Activated CD8-positive, alpha-beta memory T cell treated with anti-CD3 and anti-CD28 coated beads for 48 hours (primary cell): ENCODE data around the gene BLMH.

Experiments
- DNase-seq, 3 experiments: peaks; one replicate each; pipeline ENCODE4 v3.0.0-alpha.2; 2020; ENCODE audit warnings: low read depth in 2 of 3, low spot score in 2 of 3

The BLMH gene

DNA sequence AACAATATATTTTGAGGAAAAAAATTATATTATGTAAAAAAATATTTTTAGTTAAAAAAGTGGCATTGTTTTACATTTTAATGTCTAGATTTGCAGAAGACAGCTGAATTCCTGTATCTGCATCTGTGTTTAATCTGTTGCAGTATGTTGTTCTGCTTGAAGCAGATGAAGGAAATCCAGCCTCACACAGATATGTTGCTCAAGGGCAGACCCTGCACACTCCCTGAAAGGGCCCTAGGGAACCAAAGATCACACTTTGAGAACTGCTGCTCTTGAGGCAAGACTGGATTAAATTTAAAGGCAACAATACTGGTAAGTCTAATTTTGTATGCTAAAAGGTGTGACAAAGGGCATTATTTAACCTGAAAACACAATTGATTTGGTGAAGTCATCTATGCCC, 39.8 kb downstream of the BLMH start:
- no peak for DNase-seq

DNA sequence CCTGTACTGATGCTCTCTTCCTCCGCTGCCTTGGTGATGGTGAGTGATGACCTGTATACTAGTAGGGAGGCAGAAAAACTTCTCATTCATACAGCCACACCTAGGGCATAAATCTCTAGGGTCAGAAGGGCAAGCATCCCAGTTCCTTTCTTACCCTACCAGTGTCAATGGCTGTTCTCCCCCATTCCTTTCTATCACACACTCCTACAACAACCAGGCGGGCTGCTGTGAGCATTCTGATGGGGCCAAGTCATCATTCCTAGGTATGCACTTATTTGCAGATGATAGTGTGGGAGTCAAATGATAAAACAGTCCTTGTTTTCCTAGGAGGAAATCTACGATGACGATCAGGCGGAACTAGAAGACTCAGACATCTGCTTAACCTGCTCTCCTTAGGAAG, 42.3 kb downstream of the BLMH start:
- no peak for DNase-seq

DNA sequence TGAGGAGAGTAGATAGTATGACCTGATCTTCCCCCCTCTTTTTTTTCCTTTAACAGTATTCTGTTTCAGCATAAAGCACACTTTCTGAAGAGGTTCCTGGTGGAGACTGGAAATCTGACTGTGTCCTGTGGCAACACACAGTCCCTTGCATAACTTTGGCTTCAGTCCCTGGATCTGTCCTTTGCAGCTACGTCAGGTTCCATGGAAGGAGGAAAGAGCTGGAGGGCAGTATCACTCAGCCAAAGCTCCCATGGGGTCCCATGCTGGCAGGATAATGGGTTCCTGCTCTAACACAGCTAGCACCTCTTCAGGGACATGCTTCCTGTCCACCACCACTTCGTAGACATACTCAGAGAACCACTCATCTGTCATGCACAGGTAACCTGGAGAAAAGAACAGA, 43.0 kb downstream of the BLMH start:
- DNase-seq: no peak

DNA sequence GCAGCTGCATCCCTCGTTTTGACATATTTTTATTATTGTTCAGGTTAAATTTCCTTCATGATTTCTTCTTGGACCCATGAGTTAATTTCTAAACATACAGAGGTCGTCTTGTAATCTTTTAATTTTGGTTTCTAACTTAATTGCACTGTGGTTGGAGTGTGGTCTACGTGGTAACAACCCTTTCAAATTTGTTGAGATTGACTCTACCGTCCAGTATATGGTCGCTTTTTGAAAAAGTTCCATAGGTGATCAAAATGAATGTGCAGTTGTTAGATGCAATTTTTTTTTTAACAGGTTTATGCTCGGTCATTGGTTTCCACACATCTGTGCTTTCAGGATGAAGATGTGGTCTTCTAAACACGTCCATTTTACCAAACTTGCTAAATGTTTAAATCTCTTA, 45.3 kb downstream of the BLMH start:
- no peak for DNase-seq

DNA sequence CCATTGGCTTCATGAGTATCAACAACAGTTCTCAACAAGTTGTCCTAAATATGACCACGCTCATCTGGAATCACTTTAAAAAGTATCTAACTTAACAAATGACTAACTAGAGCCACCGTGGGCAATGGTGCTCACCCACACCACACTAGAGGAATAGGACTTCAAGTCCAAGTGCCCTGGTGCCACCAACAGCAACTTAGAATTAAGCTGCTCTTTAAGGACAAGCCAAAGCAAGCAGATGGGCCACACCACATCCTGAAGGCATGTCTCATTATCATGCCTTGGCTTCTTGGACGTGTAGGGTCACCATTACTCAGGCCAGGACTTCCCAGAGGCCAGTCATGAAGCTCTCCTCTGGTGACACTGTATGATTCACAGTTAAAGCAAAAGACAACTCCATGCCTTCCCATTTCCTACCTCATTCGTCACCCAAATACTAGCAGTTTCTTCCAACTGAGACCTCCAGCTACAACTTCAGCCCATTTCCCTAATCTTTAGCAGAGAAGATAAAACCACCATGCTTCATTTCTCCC, 46.8 kb downstream of the BLMH start:
- DNase-seq: no peak

DNA sequence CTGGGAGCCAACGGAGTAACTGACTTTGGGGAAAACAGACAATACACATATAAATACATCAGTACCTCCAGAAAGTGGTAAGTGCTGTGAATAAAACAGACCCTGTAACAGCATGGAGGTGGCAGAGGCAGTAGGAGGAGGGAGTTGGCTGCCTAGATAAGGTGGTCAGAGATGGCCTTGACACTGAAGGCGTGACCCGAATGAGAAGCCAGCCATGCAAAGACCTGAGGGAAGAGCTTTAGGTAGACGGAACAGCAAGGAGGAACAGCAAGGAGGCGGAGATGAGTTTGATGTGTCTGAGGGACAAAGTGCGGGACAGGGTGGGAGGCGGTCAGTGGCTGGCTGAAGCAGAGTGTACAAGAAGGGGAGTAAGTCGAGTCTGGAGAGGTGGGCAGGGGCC, 48.2 kb downstream of the BLMH start:
- no peak for DNase-seq

DNA sequence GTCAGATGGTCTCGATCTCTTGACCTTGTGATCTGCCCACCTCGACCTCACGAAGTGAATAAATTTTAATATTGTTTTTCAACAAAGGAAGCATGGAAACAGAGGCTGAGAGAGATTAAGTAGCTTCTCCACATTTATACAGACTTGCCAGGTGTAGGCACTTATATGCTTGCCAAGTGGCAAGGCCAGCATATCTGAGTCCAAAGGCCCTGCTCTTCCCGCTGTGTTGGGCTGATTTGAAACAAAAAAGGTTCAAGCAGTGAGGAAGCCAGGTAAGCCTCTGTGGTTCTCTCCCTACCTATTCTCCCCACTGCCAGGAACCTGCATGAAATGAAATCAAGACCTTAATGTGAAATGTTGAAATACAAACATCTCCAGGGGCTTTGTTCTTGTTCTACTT, 48.7 kb downstream of the BLMH start:
- no peak for DNase-seq

DNA sequence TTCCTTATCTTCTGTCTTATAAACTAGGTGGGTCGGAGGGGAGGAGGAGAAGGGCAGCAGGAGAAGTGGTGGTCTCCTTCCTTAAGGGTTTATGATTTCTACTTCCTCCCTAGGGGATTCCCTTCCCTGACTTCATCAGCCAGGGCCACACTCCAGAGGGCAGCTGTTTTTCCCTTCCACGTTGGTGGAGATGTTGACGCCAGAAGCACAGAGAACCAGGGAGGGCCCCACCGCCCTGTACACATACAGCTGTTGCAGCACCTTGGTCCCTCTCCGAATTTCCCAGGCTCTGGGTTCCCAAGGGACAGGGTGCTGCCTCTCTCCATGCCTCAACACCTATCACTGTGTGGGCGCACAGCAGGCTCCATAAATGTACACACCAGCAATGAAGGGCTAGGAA, 50.7 kb downstream of the BLMH start:
- DNase-seq: no peak

DNA sequence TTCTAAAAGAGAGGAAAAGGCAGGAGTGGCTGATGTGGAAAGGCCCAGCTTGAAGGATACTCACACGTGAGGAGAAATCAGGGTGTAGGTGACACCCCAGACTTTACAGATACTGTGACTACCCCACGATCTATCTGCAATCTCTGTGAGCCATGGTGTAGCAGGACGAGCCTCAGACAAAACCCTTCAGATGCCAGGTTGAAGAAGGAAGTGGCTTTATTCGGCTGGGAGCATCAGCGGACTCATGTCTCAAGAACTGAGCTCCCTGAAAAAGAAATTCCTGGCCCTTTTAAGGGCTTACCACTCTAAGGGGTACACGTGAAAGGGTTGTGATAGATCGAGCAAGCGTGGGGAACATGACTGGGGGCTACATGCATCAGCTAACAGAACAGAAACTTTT, 51.6 kb downstream of the BLMH start:
- no peak for DNase-seq

DNA sequence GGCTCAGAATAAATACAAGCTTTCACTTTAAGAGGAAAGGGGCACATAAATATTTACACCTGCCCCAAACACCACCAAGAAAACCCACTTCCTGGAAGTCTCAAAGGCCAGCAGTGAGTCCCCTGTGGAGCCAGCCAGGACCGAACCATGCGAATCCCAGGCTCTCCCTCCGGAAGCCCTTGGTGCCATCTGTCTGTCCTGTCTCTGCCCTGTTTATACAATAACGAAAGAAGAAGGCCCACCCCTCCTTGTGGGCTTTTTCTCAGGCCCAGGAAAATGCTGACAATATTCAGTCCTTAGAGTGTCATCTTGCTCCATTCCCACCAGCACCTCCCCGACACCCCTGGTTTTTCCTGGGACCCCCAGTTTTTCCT, 52.7 kb downstream of the BLMH start:
- DNase-seq: no peak

DNA sequence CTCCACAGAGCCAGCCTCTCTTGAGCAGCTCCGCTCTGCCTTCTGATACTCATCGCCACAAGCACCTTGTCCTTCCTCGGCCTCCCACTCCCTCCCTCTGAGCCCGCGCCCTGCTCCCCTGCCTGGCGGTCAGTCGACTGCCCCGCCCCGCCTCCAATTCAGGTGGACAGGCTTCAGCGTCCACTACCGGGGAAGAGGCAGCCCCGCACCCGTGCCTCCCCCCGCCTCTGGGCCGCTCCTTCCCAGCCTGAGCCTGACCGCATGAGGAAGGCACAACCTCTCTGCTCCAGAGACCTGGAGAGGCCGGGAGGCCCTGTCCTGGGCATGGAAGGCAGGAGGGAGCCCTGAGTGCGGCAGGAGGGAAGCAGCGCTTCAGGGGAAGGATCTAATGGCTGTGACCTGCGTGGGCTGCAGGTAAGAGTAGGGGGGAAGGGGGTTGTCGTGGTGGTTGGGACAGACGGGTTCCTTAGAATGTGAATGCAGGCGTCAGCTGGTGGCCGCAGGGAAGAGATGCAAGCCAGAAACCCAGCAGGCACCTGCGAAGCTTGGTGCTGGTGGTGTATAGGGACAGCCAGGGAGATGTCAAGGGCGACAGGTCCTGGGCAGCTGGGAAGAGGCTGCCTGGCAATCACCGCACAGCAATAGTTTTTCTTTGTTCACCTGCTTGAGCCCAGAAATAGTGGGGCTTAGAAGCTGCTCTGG, 53.2 kb downstream of the BLMH start:
- DNase-seq: no peak

DNA sequence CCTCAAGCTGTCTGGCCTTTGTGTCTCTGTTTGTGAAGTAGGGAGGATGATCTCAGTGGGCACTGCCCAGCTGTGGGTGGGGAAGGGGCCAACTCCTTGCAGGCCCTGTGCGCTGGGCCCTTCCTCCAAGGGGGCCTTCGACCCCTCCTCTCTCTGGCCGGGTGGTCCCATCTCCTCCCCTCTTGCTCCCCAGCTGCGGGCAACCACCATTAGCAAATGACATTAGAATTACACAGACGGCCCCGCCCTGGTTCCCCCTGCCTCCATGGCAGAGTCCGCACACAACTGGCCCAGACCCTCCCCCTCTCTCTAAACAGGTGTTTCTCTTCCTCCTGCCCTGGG, 53.8 kb downstream of the BLMH start:
- no peak for DNase-seq

DNA sequence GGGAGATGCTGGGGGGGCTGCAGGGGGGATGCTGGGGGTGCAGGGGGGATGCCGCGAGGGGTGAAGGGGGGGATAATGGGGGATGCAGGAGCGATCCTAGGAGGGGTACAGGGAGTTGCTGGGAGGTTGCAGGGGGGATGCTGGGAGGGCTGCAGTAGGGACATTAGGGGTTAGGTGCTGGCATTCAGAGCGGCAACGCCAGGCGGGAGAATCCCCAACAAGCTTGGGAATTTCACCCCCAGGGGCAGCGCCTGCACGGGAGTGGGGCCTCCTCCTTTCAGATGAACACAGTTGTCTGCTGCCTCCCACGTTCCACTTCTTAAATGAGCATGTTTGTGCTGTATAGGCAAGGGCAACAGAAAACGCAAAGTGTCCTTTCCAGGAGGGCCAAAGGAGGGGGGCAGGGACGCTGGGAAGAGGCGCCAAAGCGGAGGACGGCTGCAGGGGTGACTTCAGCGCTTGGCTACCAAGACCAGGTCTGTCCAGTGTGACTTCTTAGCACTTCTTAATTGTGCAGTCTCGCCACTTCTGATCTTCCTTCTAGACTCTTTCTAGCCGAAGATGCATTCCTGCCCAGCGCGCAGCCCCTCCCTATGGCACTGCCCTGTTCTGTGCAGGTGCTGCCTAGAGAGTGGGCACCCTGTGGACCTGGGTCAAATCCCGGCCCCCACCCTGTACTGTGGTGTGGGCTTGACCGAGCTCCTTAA, 54.3 kb downstream of the BLMH start:
- no peak for DNase-seq

DNA sequence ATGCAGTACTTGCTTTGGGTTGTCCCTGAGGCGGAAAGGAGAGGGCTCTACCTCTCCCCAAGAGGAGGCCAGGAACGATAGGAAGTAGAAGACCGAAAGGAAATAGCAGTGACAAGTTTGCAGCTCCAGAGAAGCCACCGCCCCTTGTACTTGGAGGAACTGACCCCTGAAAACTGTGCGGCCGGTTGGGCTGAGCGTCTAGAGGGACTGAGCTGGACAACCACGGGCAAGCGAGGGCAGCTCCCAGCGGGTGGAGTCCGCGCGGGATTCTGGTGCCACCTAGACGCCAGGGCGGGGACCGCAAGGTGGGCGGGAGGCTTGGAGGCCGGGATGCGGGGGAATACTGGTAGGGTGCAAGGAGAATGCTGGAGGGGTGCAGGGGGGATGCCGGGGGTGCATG, 55.0 kb downstream of the BLMH start:
- no peak for DNase-seq

DNA sequence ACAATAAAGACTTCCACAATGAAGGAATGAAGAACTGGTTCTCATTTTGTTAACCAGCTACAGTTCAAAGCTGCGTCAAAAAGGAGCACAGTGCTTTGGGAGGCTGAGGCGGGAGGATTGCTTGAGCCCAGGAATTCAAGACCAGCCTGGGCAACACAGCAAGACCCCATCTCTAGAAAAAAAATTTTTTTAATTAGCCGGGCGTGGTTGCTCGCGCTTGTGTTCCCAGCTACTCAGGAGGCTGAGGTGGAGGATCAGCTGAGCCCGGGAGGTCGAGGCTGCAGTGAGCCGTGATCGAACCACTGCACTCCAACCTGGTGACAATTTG, 55.5 kb downstream of the BLMH start:
- DNase-seq: no peak

DNA sequence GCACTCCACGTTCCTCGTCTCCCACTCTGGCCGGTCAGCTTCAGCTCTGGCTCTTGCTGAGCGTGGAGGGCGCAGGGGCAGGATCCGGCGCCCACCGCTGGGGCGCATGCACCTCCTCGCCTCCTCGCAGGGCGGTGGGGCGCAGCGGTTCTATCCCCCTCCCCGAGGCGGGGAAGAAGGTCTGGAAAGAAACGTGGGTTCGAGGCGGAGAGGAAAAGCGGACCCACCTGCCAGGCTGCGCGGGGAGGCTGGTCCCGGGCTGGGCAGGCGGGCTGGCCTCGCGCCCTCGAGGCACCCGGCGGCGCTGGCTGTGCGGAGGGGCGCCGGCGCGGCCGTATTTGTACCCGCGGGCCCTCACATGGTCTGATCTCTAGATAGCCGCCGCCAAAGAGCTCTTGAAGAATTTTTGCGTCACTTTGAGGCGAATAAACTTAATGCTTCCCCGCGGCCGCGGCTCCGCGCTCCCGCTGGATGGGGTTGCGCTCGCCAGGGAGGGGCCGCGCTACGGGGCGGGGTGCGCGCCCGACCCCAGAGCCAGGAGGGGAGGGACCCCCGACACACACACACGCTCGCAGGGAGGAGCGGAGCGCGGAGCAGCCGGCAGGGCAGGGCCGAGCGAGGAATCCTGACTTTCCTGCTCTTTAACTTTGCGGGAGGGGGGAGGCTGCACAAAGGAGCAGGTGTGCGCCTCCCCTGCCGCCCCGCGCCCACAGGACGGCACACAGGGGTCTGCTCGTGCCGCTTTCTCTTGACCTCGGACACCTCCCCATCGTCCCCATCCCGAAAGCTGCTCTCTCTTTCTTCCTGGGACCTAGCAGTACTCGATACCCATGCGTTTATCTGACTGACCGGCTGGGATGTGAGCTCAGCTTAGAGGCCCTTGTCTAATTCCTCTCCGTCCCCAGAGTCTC, 56.1 kb downstream of the BLMH start, which contains the start of gene SLC6A4:
Gene SLC6A4 (minus strand): TSS at position 312 of the 911 bp plus-strand sequence. CDS start 13,739 bp downstream, outside the sequence.
- no peak for DNase-seq

DNA sequence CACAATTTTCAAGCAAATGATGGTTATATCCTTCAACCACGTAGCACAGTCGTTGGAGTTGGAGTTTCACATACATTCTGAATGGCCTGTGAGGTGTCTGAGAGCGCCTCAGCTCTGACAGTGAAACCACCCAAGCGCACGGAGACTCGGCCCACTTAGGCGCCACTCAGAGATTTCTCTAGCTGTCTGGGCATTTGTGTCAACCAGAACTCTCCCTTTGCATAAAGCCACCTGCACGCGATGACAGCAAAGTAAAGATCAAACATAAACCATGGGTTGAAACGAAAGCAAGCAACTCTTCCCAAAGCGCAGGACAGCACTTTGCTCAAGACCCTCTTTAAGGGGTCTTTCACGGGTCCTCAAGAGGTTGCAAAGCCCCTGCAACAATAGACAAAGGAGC, 56.8 kb downstream of the BLMH start:
- DNase-seq: no peak

DNA sequence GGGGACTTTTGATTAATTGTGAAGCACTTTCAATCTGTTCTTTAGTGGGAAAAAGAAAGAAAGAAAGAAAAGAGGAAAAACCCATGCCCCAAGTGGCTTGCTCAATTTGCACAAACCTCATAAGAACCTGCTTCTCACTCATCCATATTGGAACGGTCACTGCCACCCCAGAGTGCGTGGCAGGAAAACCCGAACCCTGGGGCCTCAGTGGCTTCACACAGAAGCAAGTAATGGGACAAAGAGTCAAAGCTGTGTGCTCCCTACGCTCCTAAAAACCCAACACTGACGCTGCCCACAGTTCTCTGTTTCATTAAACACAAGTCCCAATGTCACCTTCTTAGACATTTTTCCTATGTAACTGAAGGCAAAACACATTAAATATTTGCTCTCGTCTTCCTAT, 57.4 kb downstream of the BLMH start:
- DNase-seq: no peak

DNA sequence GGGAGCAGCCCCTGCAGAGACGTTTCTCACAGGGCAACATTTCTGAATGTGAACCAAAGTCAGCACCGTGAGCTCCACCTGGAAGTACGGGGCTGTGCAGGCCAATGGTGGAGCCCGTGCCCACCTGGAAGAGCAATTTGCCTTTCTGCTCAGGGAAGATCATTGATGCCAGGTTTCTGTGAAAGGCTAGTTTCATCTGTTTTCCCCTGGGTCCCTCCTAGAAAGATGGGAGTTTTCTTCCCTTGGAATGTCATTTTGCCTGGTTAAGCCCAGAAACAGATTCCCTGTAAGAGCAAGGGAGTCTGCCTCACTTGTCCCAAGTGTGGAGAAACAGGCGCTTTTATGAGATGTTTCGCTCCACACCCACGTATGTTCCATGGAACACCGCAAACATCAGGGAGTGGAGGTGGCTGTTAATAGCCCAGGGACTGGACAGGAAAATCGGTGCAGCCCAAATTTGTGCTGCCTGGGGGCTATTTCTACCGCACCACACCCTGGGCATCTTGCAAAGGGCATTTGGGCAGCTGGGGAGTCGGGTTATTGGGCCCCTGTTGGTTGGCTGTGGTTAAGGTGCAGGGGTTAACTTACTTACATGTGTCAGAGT, 58.8 kb downstream of the BLMH start:
- DNase-seq: no peak

DNA sequence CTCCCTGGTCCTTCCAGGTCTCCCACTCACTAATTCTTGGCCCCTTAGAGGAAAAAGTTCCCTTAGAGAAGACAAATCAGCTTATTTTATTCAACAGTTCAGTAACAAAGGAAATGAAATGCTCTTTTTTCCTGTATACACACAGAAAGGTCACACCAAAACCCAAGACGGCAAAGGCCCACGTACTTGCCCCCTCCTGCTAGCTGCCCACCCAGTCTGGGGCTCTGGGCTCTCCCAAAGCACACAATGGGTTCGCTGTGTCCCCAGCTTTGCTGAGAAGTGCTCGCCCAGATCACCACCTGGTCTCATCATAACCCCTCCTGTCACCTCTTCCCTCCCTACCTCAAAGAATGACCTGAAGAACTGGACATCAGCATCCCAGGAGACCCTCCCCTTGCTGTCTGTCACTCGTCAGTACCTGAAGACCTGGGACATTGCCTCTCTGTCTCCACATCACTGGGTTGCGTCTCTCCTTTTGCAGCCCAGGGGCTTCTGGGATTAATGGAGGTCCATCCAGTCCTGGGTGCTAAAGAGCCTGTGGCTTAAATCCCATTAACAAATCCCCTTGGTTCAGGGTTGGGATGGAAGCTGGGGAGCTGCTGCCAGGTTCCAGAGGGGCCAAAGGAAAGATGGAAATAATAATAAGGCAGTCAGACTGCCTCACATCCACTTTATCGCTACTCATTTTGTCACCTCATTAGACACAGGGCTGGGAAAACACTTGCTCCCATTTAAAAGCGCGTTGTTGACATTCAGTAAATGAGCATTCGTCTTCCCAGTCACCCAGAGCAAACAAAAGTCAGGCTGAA, 59.5 kb downstream of the BLMH start:
- no peak for DNase-seq
